HG02642 (cell line): Measurements from ENCODE around the gene DLD.
"Not testable (repeated sequence)": the region's sequence is repeated elsewhere in the genome, so short reads cannot be mapped to it uniquely, and the experiment has no call there.

Experiments
- ATAC-seq: cut with Tn5 transposase; IDR thresholded peaks from one replicate; pipeline ENCODE4 v1.9.1; 2021; ENCODE audit warnings: mild to moderate bottlenecking; ENCODE audit not compliant: unreplicated experiment, poor library complexity

The DLD gene

DNA sequence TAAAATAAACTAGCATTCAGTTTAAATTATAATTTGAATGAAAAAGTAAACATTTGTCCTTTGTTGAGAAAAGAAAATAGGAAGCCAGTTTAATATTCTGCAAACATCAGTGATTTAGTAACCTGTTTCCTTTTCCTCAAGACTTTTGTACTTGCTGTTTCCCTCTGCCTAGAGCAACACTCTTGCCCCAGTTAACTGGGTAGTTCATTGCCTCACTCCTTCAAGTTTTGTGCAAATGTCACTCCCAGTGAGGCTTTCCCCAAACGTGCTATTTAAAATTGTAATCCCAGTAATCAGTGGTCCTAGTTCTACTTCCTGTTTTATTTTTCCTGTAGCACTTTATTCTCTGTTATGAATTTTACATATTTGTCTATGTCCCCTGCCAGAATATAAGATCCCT is 23.8 kb downstream of the DLD start:
- ATAC-seq = no peak

DNA sequence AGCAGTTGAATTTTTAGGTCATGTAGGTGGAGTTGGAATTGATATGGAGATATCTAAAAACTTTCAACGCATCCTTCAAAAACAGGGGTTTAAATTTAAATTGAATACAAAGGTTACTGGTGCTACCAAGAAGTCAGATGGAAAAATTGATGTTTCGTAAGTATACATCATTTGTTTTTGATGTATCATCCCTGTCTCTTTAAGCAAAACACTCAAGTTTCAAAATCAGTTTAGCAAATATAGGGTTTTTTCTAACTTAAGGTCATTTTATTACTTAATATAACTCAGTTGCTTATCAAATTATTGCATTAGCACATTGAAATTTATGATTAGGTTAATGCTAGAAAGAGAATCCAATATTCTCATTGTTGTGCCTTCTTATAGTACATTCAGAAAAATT is 24.6 kb downstream of the DLD start:
- ATAC-seq = no peak

DNA sequence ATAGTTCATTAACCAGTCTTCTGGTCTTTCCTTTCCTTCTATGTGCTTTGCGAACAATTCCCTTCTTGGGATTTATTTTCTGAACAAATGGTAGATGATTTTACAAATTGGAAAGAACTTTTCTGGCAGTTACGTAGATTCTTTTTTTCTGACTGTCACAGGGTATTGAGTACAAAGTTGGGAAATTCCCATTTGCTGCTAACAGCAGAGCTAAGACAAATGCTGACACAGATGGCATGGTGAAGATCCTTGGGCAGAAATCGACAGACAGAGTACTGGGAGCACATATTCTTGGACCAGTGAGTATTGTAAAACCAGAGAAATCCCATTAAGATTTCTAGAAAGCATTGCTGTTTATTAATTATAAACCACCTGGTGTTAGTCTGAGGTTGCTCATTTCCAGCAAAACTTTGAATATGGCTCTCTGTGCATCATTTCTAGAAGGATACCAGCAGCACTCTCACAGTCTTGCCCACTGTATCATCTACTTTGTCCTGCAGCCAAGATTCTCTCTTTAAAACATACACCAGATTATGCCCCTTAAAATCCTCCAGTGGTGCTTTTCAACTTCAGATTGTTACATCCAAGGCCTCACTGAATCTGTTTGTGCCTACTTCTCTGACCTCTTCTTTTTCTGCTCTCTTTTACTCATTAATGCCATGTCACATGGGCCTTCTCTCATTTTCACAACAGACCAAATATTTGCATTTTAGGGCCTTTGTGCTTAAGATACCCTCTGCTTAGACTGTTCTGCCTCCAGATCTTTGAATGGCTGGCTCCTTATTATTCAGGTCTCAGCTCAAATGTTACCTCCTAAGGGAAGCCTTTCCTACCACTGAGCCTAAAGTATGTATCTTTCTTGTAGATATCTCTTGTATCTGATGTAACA is 27.0 kb downstream of the DLD start:
- peak; percentile 77 for ATAC-seq

DNA sequence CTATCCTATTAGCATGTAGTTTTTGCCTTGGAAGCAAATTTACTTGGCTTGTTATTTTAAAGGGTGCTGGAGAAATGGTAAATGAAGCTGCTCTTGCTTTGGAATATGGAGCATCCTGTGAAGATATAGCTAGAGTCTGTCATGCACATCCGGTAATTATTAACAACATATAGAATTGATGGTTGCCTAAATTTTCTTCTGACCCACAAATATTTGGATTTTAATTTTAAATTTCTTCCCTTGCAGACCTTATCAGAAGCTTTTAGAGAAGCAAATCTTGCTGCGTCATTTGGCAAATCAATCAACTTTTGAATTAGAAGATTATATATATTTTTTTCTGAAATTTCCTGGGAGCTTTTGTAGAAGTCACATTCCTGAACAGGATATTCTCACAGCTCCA is 28.0 kb downstream of the DLD start:
- no peak for ATAC-seq

DNA sequence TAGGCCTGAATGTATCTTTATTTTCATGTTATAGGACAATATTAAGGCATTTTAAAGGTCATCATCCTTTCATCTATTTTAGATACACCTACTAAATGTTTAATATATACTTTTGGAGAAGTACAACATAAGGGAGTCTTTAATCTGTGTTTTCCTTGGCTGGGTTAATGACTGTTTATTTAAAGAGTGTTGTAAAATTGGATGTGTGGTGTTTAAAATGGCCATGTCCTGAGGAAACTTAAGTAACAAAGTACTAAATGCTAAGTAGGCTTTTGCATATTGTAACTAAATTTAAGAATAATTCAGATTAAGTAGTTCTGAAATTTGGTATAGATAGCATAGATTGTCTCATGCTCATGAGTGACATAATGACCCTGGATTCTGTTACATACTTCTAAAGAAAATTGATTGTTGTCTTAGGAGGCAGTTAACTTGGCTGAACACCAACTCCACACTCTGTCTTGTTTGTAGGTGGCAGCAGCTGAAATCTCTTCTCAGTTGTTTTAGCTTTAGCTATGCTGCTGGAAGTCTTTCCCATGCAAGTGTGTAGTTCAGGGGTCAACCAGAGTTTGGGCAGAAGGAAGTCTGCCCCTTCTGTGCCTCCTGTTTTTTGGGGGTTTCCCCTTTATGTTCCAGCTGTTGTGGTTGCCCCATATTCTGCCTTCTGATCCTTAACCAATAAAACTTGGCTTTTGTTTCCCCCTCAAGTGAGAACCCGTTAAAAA is 29.2 kb downstream of the DLD start:
- no peak for ATAC-seq

DNA sequence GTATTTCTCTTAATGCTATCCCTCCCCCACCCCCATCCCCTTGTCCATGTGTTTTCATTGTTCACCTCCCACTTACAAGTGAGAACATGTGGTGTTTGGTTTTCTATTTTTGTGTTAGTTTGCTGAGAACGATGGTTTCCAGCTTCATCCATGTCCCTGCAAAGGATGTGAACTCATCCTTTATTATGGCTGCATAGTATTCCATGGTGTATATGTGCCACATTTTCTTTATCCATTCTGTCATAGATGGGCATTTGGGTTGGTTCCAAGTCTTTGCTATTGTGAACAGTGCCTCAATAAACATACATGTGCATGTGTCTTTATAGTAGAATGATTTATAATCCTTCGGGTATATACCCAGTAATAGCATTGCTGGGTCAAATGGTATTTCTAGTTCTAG is 30.8 kb downstream of the DLD start:
- ATAC-seq = not testable (repeated sequence)

DNA sequence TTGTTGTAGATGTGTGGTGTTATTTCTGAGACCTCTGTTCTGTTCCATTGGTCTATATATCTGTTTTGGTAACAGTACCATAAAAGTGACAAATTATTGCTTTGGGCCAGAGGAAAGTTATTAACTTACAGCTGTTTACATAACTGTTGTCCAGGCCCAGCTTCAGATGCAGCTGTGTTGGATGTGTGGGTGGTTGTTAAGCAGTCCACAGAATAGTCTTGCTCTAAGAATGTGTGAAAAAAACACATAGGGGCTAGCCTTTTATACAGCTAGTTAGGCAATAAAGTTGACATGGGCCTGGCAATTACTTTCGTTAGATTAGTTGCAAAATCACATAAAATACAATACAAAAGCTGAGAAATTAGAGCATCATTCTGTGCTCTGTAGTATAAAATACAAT is 31.9 kb downstream of the DLD start:
- ATAC-seq = no peak

DNA sequence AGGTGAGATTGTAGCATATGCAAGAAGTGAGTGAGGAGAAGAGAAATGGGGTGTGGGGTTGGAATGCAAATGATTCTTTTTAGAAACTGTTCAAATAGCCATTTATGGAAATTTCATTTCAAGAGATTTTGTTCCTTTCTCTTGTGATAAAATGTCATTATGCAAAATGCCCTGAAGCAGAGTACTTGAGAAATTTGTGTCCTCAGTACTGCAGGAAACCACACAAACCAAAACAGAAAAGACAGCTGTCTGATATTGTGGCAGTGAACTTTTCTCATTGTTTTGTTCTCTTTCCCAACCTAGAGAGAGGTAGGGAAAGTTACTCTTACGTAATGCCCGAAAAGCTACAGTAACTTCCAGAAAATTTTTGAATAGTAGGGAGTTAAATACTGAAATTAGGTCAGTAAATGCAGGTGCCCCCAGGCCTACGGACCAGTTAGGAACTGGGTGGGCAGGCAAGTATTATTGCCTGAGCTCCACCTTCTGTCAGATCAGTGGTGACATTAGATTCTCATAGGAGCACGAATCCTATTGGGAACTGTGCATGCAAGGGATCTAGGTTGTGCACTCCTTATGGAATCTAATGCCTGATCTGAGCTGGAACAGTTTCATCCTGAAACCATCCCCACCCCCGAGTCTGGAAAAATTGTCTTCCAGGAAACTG is 34.0 kb downstream of the DLD start:
- peak; percentile 92 for ATAC-seq

DNA sequence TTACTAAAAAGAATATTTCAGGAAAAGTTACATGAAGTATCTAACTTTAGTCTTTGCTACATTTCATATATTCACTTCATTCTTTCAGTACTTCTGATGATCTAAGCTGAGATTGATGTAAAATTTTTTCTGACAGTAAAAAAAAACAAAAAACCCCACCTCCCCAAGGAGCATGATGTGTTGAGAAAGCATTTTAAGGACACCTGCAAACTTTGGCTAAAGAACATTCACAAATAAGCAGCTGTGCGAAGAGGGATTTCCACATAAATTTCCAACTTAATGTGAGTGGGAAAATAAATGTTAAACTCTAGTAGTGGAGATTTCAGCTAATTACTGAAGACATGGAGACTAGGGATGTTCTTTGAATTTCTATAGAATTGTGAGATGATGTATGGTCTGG is 35.5 kb downstream of the DLD start:
- ATAC-seq = no peak

DNA sequence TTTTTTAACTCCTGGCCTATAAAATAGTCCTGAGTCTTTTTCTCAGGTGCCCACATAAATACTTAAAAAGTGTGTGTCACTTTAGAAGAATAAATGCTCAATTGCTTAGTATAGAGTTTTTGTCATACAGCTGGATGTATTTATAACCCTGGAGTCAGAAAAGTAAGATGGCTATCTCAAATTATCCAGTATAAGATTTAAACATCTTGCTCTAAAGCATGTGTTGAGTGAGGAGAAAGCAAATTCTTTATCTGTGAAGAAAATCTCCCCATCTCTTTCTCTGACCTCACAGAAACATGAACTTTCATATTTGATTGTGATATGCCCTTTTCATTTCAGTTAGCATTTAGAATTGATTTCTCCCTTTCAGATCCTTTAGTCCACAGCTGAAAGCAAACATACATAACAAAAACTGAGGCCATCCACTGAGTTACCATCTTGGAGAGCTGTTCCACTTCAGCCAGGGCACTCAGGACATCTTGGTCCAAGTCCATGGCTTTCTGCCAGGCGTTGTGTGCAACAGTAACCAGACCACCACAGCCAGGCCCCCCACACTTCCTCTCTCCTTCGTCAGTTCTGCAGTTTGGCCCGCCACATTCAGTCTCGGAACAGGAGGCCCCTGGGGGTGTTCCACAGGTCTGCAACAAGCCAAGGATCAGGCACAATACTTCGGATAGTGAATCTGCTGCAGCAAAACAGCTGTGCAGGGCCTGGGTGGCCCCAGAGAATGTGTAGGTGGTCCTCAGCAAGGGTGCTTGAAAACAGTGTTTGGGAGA is 40.9 kb downstream of the DLD start:
- no peak for ATAC-seq

DNA sequence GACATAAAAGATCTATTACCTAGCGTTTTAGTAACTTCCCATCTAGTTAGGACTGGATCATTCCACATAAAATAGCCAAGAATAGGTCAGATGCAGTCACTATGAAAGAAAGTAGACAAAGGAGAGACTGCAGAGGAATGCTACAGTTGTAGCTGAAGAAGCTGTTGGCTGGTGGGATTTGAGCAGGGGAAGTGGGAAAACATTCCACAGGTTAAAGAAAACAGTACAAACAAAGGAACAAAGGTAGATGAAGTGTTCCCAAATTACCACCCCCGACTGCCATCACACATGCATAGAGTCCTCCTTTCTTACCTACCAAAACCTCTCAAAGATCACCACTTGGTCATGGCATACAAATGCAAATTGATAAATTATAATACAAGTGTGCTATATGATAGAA is 41.8 kb downstream of the DLD start:
- ATAC-seq = no peak

DNA sequence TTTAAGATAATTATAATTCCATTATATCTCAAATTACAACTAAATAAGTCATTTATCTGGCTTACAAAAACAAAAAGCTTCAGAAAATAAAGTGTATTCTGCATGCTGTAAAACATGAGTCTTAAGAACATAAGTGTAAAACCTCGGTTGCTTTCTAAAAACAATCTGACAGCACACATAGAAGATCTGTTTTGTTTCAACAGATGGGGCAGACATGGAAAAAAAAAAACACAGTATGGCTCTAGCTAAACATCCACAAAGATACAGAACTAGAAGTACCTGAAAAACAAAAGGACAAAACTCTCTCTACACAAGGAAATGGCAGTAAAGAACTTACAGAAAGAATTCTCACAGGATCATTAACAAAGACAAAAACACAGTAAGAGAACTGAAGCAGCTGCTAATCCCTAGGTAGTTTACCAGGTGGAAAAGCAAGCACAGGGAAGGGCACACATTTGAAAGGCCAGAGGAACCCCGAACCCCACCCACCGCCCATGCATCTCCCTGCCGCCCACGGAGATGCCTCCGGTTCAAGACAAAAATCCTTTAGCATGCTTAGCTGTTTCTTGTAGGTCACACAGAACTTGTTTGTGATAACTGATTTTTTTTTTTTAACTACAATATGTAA is 42.5 kb downstream of the DLD start:
- no peak for ATAC-seq

DNA sequence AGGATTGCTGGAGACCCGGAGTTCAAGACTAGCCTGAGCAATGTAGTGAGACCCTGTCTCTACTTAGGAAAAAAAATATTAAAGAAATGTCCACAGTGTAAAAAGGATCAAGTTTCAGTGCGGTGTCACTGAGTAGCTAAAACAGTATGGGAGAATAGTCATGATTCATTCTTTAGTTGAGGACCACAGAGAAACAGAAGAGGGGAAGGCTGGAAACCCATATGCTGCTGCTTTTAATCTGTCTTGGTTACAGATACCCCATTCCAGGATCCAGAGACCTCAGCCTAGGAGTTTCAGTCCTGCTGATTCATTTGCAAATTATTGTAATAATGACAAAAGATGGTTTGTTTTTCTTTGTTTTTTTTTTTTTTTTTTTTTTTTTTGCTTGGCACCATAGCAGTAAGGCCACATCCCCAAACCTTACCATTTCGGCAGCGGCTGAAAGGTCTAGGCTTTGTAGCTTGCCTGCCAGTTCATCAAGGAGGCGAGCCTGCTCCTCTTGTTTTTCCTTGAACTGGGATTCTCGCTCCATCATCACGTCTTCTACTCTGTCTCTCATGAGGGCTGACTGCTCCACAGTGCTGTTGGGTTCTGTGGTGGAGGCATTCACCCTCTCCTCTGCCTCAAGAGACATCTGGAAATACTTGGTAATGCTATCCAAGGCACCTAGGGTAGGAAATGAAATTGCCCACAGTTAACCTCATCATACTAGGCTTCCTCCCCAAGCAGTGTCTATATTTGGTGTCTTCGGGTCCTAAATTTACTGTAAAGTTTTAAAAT is 44.2 kb downstream of the DLD start:
- ATAC-seq = no peak

DNA sequence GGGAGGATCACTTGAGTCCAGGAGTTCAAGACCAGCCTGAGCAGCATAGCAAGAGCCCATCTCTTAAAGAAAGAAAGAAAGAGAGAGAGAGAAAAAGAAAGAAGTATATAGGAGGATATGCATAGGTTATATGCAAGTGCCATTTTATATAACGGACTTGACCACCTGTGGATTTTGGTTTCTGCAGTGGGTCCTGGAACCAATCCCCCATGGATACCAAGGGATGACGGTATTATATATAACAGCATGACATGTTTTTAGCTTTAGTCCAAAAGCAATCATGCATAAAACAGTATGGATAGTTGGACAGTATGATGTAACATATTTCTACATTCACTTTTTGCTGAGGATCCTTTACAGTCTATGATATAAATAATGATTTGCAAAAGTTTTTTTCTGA is 45.3 kb downstream of the DLD start:
- no peak for ATAC-seq

DNA sequence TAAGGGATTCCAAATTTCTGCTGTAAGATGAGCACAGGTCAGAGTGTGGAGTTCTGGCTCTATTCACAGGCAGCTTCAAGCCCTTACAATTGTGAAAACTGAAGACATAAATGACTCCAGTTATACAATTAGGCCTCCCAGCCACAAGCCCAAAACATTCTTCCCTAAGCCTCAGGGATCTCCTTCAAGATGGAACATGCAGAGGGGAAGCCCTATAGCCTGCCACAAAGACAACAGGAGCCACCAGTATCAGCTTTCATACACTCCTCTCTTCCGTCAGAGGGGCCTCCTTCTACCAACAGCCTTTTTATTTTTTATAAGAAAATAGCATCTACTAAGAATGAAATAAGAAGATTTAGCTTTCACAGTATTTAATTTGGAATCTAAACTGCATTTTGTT is 46.5 kb downstream of the DLD start:
- ATAC-seq = no peak

DNA sequence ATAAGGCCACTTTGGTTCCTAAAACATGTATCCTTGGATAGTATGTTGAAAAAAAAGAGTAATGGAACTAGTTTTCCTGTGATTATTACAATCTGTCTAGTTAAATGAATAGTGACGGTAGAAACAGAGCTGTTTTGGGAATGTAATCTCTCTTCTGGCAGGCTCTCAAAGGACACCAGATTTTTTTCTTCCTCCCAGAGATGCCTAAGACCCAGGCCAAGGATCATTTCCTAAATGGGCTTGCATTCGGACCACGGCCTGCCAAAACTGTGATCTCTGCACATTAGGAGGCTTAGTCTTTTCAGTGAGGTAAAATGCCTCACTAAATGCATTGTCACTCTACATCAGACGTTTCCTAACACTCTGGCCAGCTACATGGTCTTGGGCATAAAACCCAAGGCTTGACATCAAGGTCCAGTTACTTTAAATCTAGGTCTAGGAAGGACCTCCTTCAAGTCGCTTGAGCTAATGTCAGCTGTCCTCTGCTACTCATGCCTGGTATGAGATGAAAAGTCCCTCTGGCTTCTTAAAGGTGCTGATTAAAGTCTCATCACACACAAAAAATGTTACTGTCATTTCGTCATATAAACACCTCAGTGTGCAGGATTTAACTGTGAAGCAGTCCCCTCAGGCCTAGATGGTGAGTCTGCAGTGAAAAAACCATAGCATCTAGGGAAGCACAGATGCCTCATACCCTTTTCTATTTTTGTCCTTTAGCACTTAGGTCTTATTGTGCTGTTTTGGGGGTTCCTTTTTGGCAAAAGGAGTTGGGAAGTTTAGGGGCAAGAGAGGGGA is 47.7 kb downstream of the DLD start:
- ATAC-seq = no peak

DNA sequence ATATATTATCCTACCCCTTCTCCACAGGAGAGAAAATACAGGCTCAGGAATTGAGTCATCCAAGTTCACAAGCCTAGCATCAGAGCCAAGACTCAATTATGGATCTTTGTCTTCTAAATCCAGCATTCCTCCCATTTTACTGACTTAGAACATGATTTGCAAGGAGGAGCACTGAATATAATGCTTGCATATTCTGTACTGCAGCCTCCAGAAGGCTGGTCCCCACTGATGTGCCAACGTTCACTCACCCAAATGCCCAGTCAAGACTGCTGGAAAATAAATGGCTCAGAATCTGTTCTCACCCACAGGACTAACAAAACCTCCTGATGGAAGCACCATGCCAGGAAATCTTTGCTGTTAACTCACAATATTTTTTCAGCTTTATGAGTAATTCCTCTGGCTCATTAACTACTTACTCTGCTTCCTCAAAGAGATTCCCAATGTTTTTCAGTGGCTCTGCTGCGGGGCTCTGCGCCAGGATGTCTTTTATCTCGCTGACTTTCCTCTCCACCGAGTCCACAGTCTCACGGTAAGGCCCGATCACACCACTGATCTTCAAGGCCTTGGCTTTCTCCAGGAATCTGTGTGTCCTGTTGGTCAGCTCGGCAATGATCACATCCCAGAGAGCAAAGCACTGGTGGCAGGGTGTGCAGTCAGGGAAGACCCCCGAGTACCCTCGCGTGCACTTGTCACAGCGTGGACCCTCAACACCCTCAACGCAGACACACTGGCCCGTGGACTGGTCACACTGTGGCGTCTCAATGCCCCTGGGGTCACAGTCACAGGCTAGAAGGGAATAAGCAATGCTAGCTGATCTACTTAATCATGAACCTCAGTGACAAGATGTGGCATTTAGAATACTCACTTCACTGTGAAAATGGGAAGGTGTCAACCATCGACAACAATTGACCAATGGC is 48.8 kb downstream of the DLD start:
- no peak for ATAC-seq

DNA sequence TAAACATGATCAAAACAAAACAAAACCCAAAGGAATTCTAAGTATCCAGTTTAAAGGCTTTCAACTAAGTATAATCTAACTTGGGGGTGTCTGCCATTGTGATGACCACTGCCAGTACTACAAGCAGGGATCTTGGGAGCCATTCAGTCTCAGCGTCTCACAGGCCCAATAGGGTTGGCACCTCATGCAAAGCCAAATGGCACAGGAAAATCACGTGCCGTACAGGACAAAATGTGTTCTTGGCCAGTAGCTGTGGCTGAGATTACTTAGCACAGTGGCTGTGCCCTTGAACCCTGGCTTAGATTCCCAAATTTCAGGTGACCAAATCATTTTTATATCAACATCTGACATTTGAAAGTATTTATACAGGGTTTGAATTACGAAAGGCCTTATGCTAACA is 50.0 kb downstream of the DLD start:
- no peak for ATAC-seq
